SK-N-SH treated with all-trans-retinoic acid at 6 μM for 48 hours (cell line): ENCODE measurements around the gene NDUFV3.
"Not testable (repeated sequence)": the region's sequence is repeated elsewhere in the genome, so short reads cannot be mapped to it uniquely, and the experiment has no call there.

Experiments
- ATAC-seq: fragments of 200-7000 bp; cut with Tn5 transposase; 3 replicates; pipeline ENCODE4 v1.9.1; 2020; ENCODE audit warnings: mild to moderate bottlenecking, moderate library complexity
- ARNTL ChIP-seq: fragments of 450-650 bp; formaldehyde crosslinking; IDR thresholded peaks from 2 replicates; pipeline ENCODE4 v1.5.0; 2020; ENCODE audit warnings: low read depth, mild to moderate bottlenecking, moderate library complexity, borderline replicate concordance
- BACH2 ChIP-seq: fragments of 250-450 bp; sonication (Bioruptor Pico); IDR thresholded peaks from 2 replicates; pipeline ENCODE4 v1.9.0; 2021; ENCODE audit warnings: mild to moderate bottlenecking, borderline replicate concordance
- CSDC2 ChIP-seq: fragments of 250-450 bp; sonication (Bioruptor Pico); IDR thresholded peaks from 2 replicates; pipeline ENCODE4 v1.5.0; 2020; ENCODE audit warnings: mild to moderate bottlenecking, moderate library complexity
- ESRRG ChIP-seq: fragments of 250-450 bp; sonication (Bioruptor Pico); IDR thresholded peaks from 2 replicates; pipeline ENCODE4 v1.6.1; 2021; ENCODE audit warnings: mild to moderate bottlenecking
- GLIS3 ChIP-seq: fragments of 250-450 bp; sonication (Bioruptor Pico); IDR thresholded peaks from 2 replicates; pipeline ENCODE4 v1.5.0; 2020; ENCODE audit warnings: mild to moderate bottlenecking, moderate library complexity
- ISL1 ChIP-seq: fragments of 250-450 bp; sonication (Bioruptor Pico); IDR thresholded peaks from 2 replicates; pipeline ENCODE4 v2.1.2; 2022; ENCODE audit warnings: mild to moderate bottlenecking, moderate library complexity
- OSR1 ChIP-seq: fragments of 250-450 bp; sonication (Bioruptor Pico); IDR thresholded peaks from 2 replicates; pipeline ENCODE4 v1.8.0; 2022; ENCODE audit warnings: moderate library complexity, mild to moderate bottlenecking, inconsistent platforms
- PPARA ChIP-seq: fragments of 250-450 bp; sonication (Bioruptor Pico); IDR thresholded peaks from 2 replicates; pipeline ENCODE4 v1.5.0; 2020; ENCODE audit warnings: mild to moderate bottlenecking, borderline replicate concordance
- RARB ChIP-seq: fragments of 250-450 bp; sonication (Bioruptor Pico); IDR thresholded peaks from 2 replicates; pipeline ENCODE4 v1.8.0; 2021; ENCODE audit warnings: mild to moderate bottlenecking, moderate library complexity
- SNAI2 ChIP-seq: fragments of 250-450 bp; sonication (Bioruptor Pico); IDR thresholded peaks from 2 replicates; pipeline ENCODE4 v1.5.0; 2020; ENCODE audit warnings: mild to moderate bottlenecking, moderate library complexity
- TCF4 ChIP-seq: fragments of 250-450 bp; sonication (Bioruptor Pico); IDR thresholded peaks from 2 replicates; pipeline ENCODE4 v1.8.0; 2021; ENCODE audit warnings: mild to moderate bottlenecking, moderate library complexity, borderline replicate concordance
- TOX ChIP-seq: fragments of 250-450 bp; sonication (Bioruptor Pico); IDR thresholded peaks from 2 replicates; pipeline ENCODE4 v1.8.0; 2021; ENCODE audit warnings: mild to moderate bottlenecking, moderate library complexity, borderline replicate concordance
- ZFP3 ChIP-seq: fragments of 250-450 bp; sonication (Bioruptor Pico); IDR thresholded peaks from 2 replicates; pipeline ENCODE4 v1.5.0; 2020; ENCODE audit warnings: mild to moderate bottlenecking, moderate library complexity
- ZFP30 ChIP-seq: fragments of 450-650 bp; formaldehyde crosslinking; IDR thresholded peaks from 2 replicates; pipeline ENCODE4 v1.5.0; 2022; ENCODE audit warnings: mild to moderate bottlenecking, moderate library complexity
- ZNF565 ChIP-seq: fragments of 450-650 bp; formaldehyde crosslinking; conservative IDR thresholded peaks from 2 replicates; pipeline ENCODE4 v1.5.0; 2020; ENCODE audit warnings: low read depth, mild to moderate bottlenecking, moderate library complexity
- ZNF70 ChIP-seq: fragments of 450-650 bp; formaldehyde crosslinking; IDR thresholded peaks from 2 replicates; pipeline ENCODE4 v1.5.0; 2020; ENCODE audit warnings: mild to moderate bottlenecking, moderate library complexity
- ZNF8 ChIP-seq: fragments of 450-650 bp; formaldehyde crosslinking; IDR thresholded peaks from 2 replicates; pipeline ENCODE4 v1.5.0; 2020; ENCODE audit warnings: mild to moderate bottlenecking, moderate library complexity
- TF ChIP-seq, protein P1 (sequence below): fragments of 250-450 bp; sonication (Bioruptor Pico); IDR thresholded peaks from 2 replicates; pipeline ENCODE4 v1.5.0; 2020; ENCODE audit warnings: mild to moderate bottlenecking, moderate library complexity
- TF ChIP-seq, protein P2 (sequence below): fragments of 250-450 bp; sonication (Bioruptor Pico); IDR thresholded peaks from 2 replicates; pipeline ENCODE4 v1.5.1; 2020; ENCODE audit warnings: low read depth, mild to moderate bottlenecking, moderate library complexity
- TF ChIP-seq, protein P3 (sequence below): fragments of 250-450 bp; sonication (Bioruptor Pico); IDR thresholded peaks from 2 replicates; pipeline ENCODE4 v1.8.0; 2020; ENCODE audit warnings: mild to moderate bottlenecking, moderate library complexity, borderline replicate concordance
- TF ChIP-seq, protein P4 (sequence below): fragments of 250-450 bp; sonication (Bioruptor Pico); IDR thresholded peaks from 2 replicates; pipeline ENCODE4 v1.5.1; 2021; ENCODE audit warnings: mild to moderate bottlenecking, moderate library complexity
- TF ChIP-seq, protein P5 (sequence below): fragments of 250-450 bp; sonication (Bioruptor Pico); IDR thresholded peaks from 2 replicates; pipeline ENCODE4 v1.8.0; 2021; ENCODE audit warnings: low read depth, mild to moderate bottlenecking, moderate library complexity, borderline replicate concordance

NDUFV3 gene

DNA sequence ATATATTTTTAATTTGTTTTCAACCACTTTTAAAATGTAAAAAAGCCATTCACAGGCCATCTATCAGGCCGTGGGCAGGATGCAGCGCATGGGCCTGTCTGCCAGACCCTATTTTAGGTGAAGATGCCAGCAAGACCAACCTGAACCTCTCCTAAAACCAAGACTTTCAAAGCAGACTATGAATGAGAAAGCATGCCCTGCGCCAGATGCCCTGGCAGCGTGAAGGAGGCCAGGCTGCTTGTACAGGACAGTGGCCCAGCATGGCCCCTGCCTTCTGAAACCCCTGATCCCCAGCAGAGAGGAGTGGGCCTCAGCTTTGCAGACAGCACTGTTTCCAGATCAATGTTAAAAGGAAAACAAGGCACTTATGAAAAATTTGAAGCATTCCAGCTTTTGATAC is 45.4 kb upstream of the NDUFV3 start:
- TF ChIP-seq, protein P1, sequence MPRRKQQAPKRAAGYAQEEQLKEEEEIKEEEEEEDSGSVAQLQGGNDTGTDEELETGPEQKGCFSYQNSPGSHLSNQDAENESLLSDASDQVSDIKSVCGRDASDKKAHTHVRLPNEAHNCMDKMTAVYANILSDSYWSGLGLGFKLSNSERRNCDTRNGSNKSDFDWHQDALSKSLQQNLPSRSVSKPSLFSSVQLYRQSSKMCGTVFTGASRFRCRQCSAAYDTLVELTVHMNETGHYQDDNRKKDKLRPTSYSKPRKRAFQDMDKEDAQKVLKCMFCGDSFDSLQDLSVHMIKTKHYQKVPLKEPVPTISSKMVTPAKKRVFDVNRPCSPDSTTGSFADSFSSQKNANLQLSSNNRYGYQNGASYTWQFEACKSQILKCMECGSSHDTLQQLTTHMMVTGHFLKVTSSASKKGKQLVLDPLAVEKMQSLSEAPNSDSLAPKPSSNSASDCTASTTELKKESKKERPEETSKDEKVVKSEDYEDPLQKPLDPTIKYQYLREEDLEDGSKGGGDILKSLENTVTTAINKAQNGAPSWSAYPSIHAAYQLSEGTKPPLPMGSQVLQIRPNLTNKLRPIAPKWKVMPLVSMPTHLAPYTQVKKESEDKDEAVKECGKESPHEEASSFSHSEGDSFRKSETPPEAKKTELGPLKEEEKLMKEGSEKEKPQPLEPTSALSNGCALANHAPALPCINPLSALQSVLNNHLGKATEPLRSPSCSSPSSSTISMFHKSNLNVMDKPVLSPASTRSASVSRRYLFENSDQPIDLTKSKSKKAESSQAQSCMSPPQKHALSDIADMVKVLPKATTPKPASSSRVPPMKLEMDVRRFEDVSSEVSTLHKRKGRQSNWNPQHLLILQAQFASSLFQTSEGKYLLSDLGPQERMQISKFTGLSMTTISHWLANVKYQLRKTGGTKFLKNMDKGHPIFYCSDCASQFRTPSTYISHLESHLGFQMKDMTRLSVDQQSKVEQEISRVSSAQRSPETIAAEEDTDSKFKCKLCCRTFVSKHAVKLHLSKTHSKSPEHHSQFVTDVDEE (CRISPR knock-in tag) = no peak
- no peak for TF ChIP-seq GLIS3
- TF ChIP-seq ZNF70 = no peak
- no peak for TF ChIP-seq PPARA
- no peak for TF ChIP-seq ZNF8 (CRISPR knock-in tag)
- TF ChIP-seq, protein P2, sequence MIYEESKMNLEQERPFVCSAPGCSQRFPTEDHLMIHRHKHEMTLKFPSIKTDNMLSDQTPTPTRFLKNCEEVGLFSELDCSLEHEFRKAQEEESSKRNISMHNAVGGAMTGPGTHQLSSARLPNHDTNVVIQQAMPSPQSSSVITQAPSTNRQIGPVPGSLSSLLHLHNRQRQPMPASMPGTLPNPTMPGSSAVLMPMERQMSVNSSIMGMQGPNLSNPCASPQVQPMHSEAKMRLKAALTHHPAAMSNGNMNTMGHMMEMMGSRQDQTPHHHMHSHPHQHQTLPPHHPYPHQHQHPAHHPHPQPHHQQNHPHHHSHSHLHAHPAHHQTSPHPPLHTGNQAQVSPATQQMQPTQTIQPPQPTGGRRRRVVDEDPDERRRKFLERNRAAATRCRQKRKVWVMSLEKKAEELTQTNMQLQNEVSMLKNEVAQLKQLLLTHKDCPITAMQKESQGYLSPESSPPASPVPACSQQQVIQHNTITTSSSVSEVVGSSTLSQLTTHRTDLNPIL (CRISPR knock-in tag) = no peak
- TF ChIP-seq, protein P3, sequence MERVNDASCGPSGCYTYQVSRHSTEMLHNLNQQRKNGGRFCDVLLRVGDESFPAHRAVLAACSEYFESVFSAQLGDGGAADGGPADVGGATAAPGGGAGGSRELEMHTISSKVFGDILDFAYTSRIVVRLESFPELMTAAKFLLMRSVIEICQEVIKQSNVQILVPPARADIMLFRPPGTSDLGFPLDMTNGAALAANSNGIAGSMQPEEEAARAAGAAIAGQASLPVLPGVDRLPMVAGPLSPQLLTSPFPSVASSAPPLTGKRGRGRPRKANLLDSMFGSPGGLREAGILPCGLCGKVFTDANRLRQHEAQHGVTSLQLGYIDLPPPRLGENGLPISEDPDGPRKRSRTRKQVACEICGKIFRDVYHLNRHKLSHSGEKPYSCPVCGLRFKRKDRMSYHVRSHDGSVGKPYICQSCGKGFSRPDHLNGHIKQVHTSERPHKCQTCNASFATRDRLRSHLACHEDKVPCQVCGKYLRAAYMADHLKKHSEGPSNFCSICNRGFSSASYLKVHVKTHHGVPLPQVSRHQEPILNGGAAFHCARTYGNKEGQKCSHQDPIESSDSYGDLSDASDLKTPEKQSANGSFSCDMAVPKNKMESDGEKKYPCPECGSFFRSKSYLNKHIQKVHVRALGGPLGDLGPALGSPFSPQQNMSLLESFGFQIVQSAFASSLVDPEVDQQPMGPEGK = no peak
- no peak for TF ChIP-seq TCF4 (CRISPR knock-in tag)
- no peak for TF ChIP-seq OSR1 (CRISPR knock-in tag)
- TF ChIP-seq CSDC2 (CRISPR knock-in tag) = no peak
- no peak for TF ChIP-seq BACH2
- TF ChIP-seq ARNTL = no peak
- no peak for TF ChIP-seq ESRRG (CRISPR knock-in tag)
- no peak for TF ChIP-seq RARB (CRISPR knock-in tag)
- TF ChIP-seq ZFP30 (CRISPR knock-in tag) = no peak
- no peak for TF ChIP-seq SNAI2 (CRISPR knock-in tag)
- TF ChIP-seq TOX (CRISPR knock-in tag) = no peak
- no peak for TF ChIP-seq ISL1 (CRISPR knock-in tag)
- TF ChIP-seq ZNF565 = no peak
- TF ChIP-seq, protein P4, sequence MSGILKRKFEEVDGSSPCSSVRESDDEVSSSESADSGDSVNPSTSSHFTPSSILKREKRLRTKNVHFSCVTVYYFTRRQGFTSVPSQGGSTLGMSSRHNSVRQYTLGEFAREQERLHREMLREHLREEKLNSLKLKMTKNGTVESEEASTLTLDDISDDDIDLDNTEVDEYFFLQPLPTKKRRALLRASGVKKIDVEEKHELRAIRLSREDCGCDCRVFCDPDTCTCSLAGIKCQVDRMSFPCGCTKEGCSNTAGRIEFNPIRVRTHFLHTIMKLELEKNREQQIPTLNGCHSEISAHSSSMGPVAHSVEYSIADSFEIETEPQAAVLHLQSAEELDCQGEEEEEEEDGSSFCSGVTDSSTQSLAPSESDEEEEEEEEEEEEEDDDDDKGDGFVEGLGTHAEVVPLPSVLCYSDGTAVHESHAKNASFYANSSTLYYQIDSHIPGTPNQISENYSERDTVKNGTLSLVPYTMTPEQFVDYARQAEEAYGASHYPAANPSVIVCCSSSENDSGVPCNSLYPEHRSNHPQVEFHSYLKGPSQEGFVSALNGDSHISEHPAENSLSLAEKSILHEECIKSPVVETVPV (CRISPR knock-in tag) = no peak
- ATAC-seq = no peak

DNA sequence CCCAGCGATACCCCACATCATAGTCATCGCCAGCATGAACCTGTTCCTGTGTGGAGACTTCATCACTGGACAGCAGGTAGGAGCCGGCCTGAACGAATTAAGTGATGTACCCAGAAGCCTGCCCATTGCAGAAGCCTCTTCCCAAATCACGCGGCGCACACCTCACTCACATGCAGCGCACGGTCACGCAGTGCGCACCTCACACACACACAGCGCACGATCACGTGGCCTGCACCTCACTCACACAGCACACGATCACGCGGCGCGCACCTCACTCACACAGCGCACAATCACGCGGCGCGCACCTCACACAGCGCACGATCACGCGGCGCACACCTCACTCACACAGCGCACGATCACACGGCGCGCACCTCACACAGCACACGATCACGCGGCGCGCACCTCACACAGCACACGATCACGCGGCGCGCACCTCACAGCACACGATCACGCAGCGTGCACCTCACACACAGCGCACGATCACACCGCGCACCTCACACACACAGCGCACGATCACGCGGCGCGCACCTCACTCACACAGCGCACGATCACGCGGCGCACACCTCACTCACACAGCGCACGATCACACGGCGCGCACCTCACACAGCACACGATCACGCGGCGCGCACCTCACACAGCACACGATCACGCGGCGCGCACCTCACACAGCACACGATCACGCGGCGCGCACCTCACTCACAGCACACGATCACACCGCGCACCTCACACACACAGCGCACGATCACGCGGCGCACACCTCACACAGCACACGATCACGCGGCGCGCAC is 44.8 kb upstream of the NDUFV3 start:
- not testable (repeated sequence) for ATAC-seq

DNA sequence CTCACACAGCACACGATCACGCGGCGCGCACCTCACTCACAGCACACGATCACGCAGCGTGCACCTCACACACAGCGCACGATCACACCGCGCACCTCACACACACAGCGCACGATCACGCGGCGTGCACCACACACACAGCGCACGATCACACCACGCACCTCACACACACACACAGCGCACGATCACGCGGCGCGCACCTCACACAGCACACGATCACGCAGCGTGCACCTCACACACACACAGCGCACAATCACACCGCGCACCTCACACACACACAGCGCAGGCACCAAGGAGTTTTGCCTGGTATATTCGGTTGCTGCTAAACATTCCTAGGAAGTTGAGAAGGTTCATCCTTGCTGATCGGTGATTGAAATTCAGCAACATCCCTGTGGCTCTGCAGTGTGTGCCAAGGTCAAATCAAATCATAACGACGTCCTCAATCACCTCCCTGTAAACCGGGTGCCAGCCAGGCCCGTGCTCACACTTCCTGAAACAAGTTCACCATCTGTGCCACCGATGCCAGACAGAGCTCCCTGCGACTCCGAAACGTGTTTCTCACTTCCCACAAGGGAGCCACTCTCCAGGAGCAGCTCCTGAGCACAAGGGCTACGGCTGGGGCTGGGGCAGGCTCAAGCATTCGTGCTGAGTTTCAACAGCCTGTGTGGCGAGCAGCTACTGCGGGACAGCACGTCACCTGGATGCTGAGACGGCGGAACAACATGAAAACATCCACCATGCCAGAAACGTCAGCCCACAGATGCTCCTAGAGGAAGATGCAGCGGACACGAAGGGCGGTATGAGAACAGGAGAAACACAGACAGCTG is 44.0 kb upstream of the NDUFV3 start:
- TF ChIP-seq ZFP3 (no peak), RARB (CRISPR knock-in tag) (no peak), OSR1 (CRISPR knock-in tag) (no peak)
- TF ChIP-seq, protein P5, sequence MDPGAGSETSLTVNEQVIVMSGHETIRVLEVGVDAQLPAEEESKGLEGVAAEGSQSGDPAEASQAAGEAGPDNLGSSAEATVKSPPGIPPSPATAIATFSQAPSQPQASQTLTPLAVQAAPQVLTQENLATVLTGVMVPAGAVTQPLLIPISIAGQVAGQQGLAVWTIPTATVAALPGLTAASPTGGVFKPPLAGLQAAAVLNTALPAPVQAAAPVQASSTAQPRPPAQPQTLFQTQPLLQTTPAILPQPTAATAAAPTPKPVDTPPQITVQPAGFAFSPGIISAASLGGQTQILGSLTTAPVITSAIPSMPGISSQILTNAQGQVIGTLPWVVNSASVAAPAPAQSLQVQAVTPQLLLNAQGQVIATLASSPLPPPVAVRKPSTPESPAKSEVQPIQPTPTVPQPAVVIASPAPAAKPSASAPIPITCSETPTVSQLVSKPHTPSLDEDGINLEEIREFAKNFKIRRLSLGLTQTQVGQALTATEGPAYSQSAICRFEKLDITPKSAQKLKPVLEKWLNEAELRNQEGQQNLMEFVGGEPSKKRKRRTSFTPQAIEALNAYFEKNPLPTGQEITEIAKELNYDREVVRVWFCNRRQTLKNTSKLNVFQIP (CRISPR knock-in tag) = no peak
- TF ChIP-seq, protein P2 (CRISPR knock-in tag) = no peak
- TF ChIP-seq, all 23 proteins: peak for 0
- no peak for ATAC-seq
